GM12878 (cell line): ENCODE measurements around the gene TRUB1. TPM values are rescaled to one million over a fixed set of nuclear protein-coding genes. Genes with fewer than 3 reads are reported as not detected.

Source experiments
- ATAC-seq: fragments of 200-7000 bp; cut with Tn5 transposase; 3 replicates; pipeline ENCODE4 v1.9.1; 2020; ENCODE audit warnings: mild to moderate bottlenecking, moderate library complexity
- BruUV-seq: library from RNA; stranded (reverse); fragments of 400-500 nt; replicated peaks from 2 replicates; lab custom pipeline; 2021; lab: Mats Ljungman, UMichigan
- CTCF ChIA-PET: fragments of 300-600 bp; sonication (Branson Sonifier 250); formaldehyde crosslinking; extraction: SDS; loops from one replicate; lab custom pipeline; 2021; ENCODE audit warnings: inconsistent platforms; lab: Yijun Ruan, JAX
- POLR2A ChIA-PET: fragments of 350-600 bp; formaldehyde crosslinking; extraction: SDS; loops from one replicate; lab custom pipeline; 2021; ENCODE audit warnings: inconsistent platforms; lab: Charles Lee
- RAD21 ChIA-PET: fragments of 300-600 bp; sonication (Branson Sonifier 250); formaldehyde crosslinking; loops from one replicate; lab custom pipeline; 2023; ENCODE audit warnings: antibody characterized with exemption; ENCODE audit not compliant: unreplicated experiment; lab: Charles Lee
- SMC1A ChIA-PET: fragments of 300-600 bp; sonication (Branson Sonifier 250); formaldehyde crosslinking; loops from one replicate; lab custom pipeline; 2023; ENCODE audit not compliant: unreplicated experiment, uncharacterized antibody; lab: Charles Lee
- DNase-seq: peaks from one replicate; pipeline ENCODE4 v3.0.0-alpha.2; 2011; ENCODE audit warnings: low read depth, low spot score
- FAIRE-seq: peaks from 3 replicates; lab custom pipeline; 2011; peaks lifted over from hg19 to GRCh38; lab: Jason Lieb, UNC
- H2AFZ ChIP-seq: 2 replicates; pipeline ENCODE4 v1.6.0; 2011; ENCODE audit warnings: low read depth, low read length, control low read depth; ENCODE audit not compliant: control insufficient read depth
- H3K27ac ChIP-seq: 2 replicates; pipeline ENCODE4 v1.5.1; 2011; ENCODE audit warnings: control low read depth; ENCODE audit not compliant: control insufficient read depth, insufficient read depth
- H3K27me3 ChIP-seq, 2 experiments: replicated peaks in 1 of 2; 2 replicates each; pipeline versions ENCODE4 v1.6.0 to v1.6.1; 2011; ENCODE audit warnings: low read length in 1 of 2; ENCODE audit not compliant: control insufficient read depth in 2 of 2, insufficient read depth in 2 of 2
- H3K36me3 ChIP-seq, 2 experiments: 2 replicates each; pipeline ENCODE4 v1.5.1; 2011; ENCODE audit warnings: low read length in 1 of 2; ENCODE audit not compliant: control insufficient read depth in 2 of 2, insufficient read depth in 2 of 2
- H3K4me1 ChIP-seq: 2 replicates; pipeline ENCODE4 v1.6.1; 2011; ENCODE audit warnings: mild to moderate bottlenecking, low read length, moderate library complexity, mixed read lengths; ENCODE audit not compliant: control insufficient read depth, insufficient read depth
- H3K4me2 ChIP-seq: 2 replicates; pipeline ENCODE4 v1.6.0; 2011; ENCODE audit warnings: control low read depth; ENCODE audit not compliant: control insufficient read depth, insufficient read depth
- H3K4me3 ChIP-seq: fragments of 200-600 bp; sonication (generic); 2 replicates; pipeline ENCODE4 v1.5.1; 2016
- H3K79me2 ChIP-seq: 2 replicates; pipeline ENCODE4 v1.6.0; 2011; ENCODE audit warnings: low read length; ENCODE audit not compliant: control insufficient read depth, insufficient read depth
- H3K9ac ChIP-seq: 2 replicates; pipeline ENCODE4 v1.8.0; 2011; ENCODE audit warnings: low read length, control low read depth, mixed read lengths; ENCODE audit not compliant: control insufficient read depth, insufficient read depth
- H3K9me3 ChIP-seq: replicated peaks from 3 replicates; pipeline ENCODE4 v1.5.1; 2011; ENCODE audit warnings: mild to moderate bottlenecking, low read length; ENCODE audit not compliant: control insufficient read depth, insufficient read depth
- H4K20me1 ChIP-seq: 2 replicates; pipeline ENCODE4 v1.6.0; 2011; ENCODE audit not compliant: control insufficient read depth, insufficient read depth
- BMI1 ChIP-seq: fragments of 450-650 bp; IDR thresholded peaks from 2 replicates; pipeline ENCODE4 v1.6.1; 2016; ENCODE audit warnings: mild to moderate bottlenecking, moderate library complexity, borderline replicate concordance
- CBX3 ChIP-seq: fragments of 200-600 bp; sonication (generic); IDR thresholded peaks from 2 replicates; pipeline ENCODE4 v1.6.1; 2016; ENCODE audit warnings: low read depth, borderline replicate concordance
- ELK1 ChIP-seq: IDR thresholded peaks from 2 replicates; pipeline ENCODE4 v1.6.1; 2012; ENCODE audit warnings: low read depth, low read length, improper control_type of control experiment
- GATAD2B ChIP-seq: fragments of 450-650 bp; conservative IDR thresholded peaks from 2 replicates; pipeline ENCODE4 v1.6.1; 2017; ENCODE audit warnings: low read depth, mild to moderate bottlenecking, moderate library complexity
- IKZF1 ChIP-seq: fragments of 450-650 bp; conservative IDR thresholded peaks from 2 replicates; pipeline ENCODE4 v1.6.1; 2017; ENCODE audit warnings: antibody characterized with exemption, mild to moderate bottlenecking
- IKZF2 ChIP-seq, 2 experiments: fragments of 450-650 bp; IDR thresholded peaks; 2 replicates each; pipeline ENCODE4 v1.6.1; 2017; ENCODE audit warnings: mild to moderate bottlenecking in 2 of 2, moderate library complexity in 2 of 2
- MEF2A ChIP-seq: IDR thresholded peaks from 2 replicates; pipeline ENCODE4 v1.6.1; 2011; ENCODE audit warnings: low read depth, mild to moderate bottlenecking, low read length, moderate library complexity; ENCODE audit not compliant: insufficient read depth
- MTA2 ChIP-seq: fragments of 450-650 bp; IDR thresholded peaks from 2 replicates; pipeline ENCODE4 v1.6.1; 2016; ENCODE audit warnings: low read depth, mild to moderate bottlenecking, moderate library complexity
- RB1 ChIP-seq: fragments of 450-650 bp; formaldehyde crosslinking; IDR thresholded peaks from 2 replicates; pipeline ENCODE4 v1.6.1; 2017; ENCODE audit warnings: mild to moderate bottlenecking, borderline replicate concordance
- RFX5 ChIP-seq: IDR thresholded peaks from 2 replicates; pipeline ENCODE4 v1.6.1; 2011; ENCODE audit warnings: low read depth, low read length, improper control_type of control experiment
- TCF12 ChIP-seq: IDR thresholded peaks from 2 replicates; pipeline ENCODE4 v1.6.1; 2011; ENCODE audit warnings: low read depth, mild to moderate bottlenecking, low read length
- WGBS: methylation state at CpG from one replicate; pipeline ENCODE4 v1.1.6; 2016; ENCODE audit warnings: low lambda C conversion rate; ENCODE audit not compliant: insufficient replicate concordance, insufficient coverage; ENCODE audit errors: missing lambda C conversion rate; 5-methylcytosine and 5-hydroxymethylcytosine counted together
- in situ Hi-C: fragments of 300-500 bp; cut with MboI; formaldehyde crosslinking; loops from 9 replicates; pipeline ENCODE4 v1.14.3; 2018; ENCODE audit warnings: mixed read lengths
- intact Hi-C: fragments of 100-400 bp; cut with micrococcal nuclease; formaldehyde crosslinking; loops from one replicate; pipeline ENCODE4 v1.14.2; 2022; ENCODE audit not compliant: unreplicated experiment
- polyA plus RNA-seq, 11 experiments: library from polyadenylated mRNA; depleted of rRNA in 4 of 11; unstranded in 6 of 11; stranded (reverse) in 5 of 11; fragments of >200 nt; fragmentation: Nextera tagmentation in 4 of 11; fragmentation: Illumina TruSeq in 1 of 11; extraction: Ambion mirVana in 4 of 11; extraction: Trizol in 1 of 11; gene quantifications; 1 replicate in 1 of 11; 2 replicates in 10 of 11; pipeline versions ENCODE4 v1.2.1 to v1.2.3, GENCODE V29; 2011 to 2016; ENCODE audit warnings: inconsistent platforms in 2 of 11, missing spikeins in 2 of 11, low read depth in 1 of 11
- total RNA-seq, 4 experiments: library from RNA; depleted of rRNA in 3 of 4; stranded (reverse); fragments of >200 nt in 3 of 4; fragmentation: Illumina TruSeq in 1 of 4; extraction: Trizol in 1 of 4; gene quantifications; 2 replicates each; pipeline versions ENCODE4 v1.2.1 to v1.2.3, GENCODE V29; 2013 to 2021
- TF ChIP-seq, protein P1 (sequence below): IDR thresholded peaks from 2 replicates; pipeline ENCODE4 v1.6.1; 2011; ENCODE audit warnings: low read depth, mild to moderate bottlenecking, low read length, moderate library complexity, borderline replicate concordance; ENCODE audit errors: extremely low read depth

Gene TRUB1
- total and polyA plus RNA-seq, 10 of the 15 experiments (the other 5 are each of a cell fraction or from before 2014, with no cell fraction given): 8.1 to 24.0 (median 15.9) TPM

- H3K79me2 ChIP-seq: peaks cover 3% of the 10 kb centered on the region
- TF ChIP-seq BMI1 (no peak), TCF12 (no peak), RB1 (no peak), GATAD2B (no peak), MEF2A (no peak), RFX5 (no peak), MTA2 (no peak), CBX3 (no peak), ELK1 (no peak), IKZF1 (no peak), IKZF2 (IDR thresholded peaks at IDR 0.05) (no peak)
- TF ChIP-seq, protein P1, sequence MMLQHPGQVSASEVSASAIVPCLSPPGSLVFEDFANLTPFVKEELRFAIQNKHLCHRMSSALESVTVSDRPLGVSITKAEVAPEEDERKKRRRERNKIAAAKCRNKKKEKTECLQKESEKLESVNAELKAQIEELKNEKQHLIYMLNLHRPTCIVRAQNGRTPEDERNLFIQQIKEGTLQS: no peak
- H3K36me3 ChIP-seq: peaks cover 3 to 18% of the 10 kb centered on the region in 2 experiments
- intact Hi-C loops: no loop called here
- FAIRE-seq: no peak
- ChIA-PET POLR2A (no interaction called here), CTCF (interaction anchor here (1.0 to 1.5 kb wide), 2 partner anchors 14 to 168 kb away, joined by 3 read pairs; no protein-coding TSS in a partner anchor), RAD21 (no interaction called here), SMC1A (interaction anchor here (2.1 kb wide), 1 partner anchor 11 kb away, joined by 7 read pairs; no protein-coding TSS in a partner anchor)
- WGBS: 100% methylated on average over 2 of the region's 2 CpGs
- DNase-seq: no peak
- H4K20me1 ChIP-seq: no peaks in the 10 kb centered on the region
- no peak overlapping the region for H3K4me2 ChIP-seq
- H3K9me3 ChIP-seq: peaks cover 7% of the 10 kb centered on the region; the same call in 2 of the 3 replicates
- H3K4me3 ChIP-seq: no peak overlapping the region
- ATAC-seq: no peak
- no peak overlapping the region for H3K9ac ChIP-seq
- H2AFZ ChIP-seq: no peak overlapping the region
- in situ Hi-C loops: no loop called here
- H3K27ac ChIP-seq: no peak overlapping the region
- BruUV-seq: no TSS peak
- H3K27me3 ChIP-seq: no peaks in the 10 kb centered on the region
- 0 out of 2 replicates have a peak, but pooled peaks cover 2% of the 10 kb centered on the region for H3K4me1 ChIP-seq
Measured at GRCh38 chr10:114962441-114962840, 24.4 kb downstream of the TRUB1 start.
